ENCODE measurements around the gene POLQ. TPM values are rescaled to one million over a fixed set of nuclear protein-coding genes. Genes with fewer than 3 reads are reported as not detected.
"Not testable (repeated sequence)": the region's sequence is repeated elsewhere in the genome, so short reads cannot be mapped to it uniquely, and the experiment has no call there.

POLQ gene
- total RNA-seq, 1 experiment from 2014 or later, result 14.9 TPM

- DNase-seq (ENCODE audit: low spot score), result no peak
These were observed 121.2 kb downstream of the POLQ start for GRCh38 chr3:121424549-121424948.

- no peak for DNase-seq (ENCODE audit: low spot score)
These were observed 127.6 kb downstream of the POLQ start for GRCh38 chr3:121418182-121418581.

- no peak for DNase-seq (ENCODE audit: low spot score)
These were observed 130.9 kb downstream of the POLQ start for GRCh38 chr3:121414924-121415323.

GRCh38 chr3:121411523-121411922, 134.3 kb downstream of the POLQ start:
- DNase-seq (ENCODE audit: low spot score), result no peak

- DNase-seq (ENCODE audit: low spot score), result no peak
These were observed 140.2 kb downstream of the POLQ start for GRCh38 chr3:121405631-121406030.

GRCh38 chr3:121399820-121400219, 146.0 kb downstream of the POLQ start:
- DNase-seq (ENCODE audit: low spot score), result no peak

- not testable (repeated sequence) for DNase-seq (ENCODE audit: low spot score)
These were observed 147.7 kb downstream of the POLQ start for GRCh38 chr3:121398051-121398450.

GRCh38 chr3:121395967-121396366, 149.8 kb downstream of the POLQ start:
- not testable (repeated sequence) for DNase-seq (ENCODE audit: low spot score)

GRCh38 chr3:121388308-121388707, 157.5 kb downstream of the POLQ start:
- not testable (repeated sequence) for DNase-seq (ENCODE audit: low spot score)

Other genes starting within 250 kb of the POLQ start
- gene ARGFX, start 22.0 kb upstream of the POLQ start, total RNA-seq (2014; rRNA removed; shearing (Covaris generic)), result not detected in 2 replicates
- 0.09 TPM in 1 of 2 replicates, not detected in the other for gene FBXO40, start 47.4 kb upstream of the POLQ start, total RNA-seq (2014; rRNA removed; shearing (Covaris generic))
- gene HCLS1, start 114.9 kb upstream of the POLQ start, total RNA-seq (2014; rRNA removed; shearing (Covaris generic)), result 0.24 and 0.83 TPM in 2 replicates
- gene GOLGB1, start 203.8 kb upstream of the POLQ start, total RNA-seq (2014; rRNA removed; shearing (Covaris generic)), result 24.4 and 26.5 TPM in 2 replicates

Data from A172 (cell line).